ENCODE results near the gene CNTN4.

Gene CNTN4

DNA sequence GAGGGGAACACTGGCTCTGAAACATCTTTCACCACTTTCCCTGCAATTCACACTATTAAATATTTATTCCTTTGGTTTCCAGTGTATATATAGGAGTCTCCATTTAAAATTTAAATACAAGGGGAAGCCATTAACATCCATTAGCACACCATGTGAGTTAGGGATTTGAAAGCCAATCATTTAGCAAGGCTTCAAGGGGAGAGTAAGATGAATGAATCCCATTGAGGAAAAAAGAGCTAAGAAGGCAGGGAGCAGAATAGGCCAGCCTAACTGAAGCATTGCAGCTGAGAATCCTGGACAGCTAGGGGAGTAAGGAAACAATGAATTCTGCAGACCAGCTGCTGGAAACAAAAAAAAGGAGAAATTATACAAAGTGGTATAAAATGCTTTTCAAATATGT, 585.4 kb downstream of the CNTN4 start:
- no peak overlapping the region for H3K4me3 ChIP-seq (replicated peaks in 1 of 2; ENCODE audit: low read depth in 2 of 2, low read length in 2 of 2)
- TF ChIP-seq, protein P1, sequence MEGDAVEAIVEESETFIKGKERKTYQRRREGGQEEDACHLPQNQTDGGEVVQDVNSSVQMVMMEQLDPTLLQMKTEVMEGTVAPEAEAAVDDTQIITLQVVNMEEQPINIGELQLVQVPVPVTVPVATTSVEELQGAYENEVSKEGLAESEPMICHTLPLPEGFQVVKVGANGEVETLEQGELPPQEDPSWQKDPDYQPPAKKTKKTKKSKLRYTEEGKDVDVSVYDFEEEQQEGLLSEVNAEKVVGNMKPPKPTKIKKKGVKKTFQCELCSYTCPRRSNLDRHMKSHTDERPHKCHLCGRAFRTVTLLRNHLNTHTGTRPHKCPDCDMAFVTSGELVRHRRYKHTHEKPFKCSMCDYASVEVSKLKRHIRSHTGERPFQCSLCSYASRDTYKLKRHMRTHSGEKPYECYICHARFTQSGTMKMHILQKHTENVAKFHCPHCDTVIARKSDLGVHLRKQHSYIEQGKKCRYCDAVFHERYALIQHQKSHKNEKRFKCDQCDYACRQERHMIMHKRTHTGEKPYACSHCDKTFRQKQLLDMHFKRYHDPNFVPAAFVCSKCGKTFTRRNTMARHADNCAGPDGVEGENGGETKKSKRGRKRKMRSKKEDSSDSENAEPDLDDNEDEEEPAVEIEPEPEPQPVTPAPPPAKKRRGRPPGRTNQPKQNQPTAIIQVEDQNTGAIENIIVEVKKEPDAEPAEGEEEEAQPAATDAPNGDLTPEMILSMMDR (IDR thresholded peaks at IDR 0.05; ENCODE audit: low read depth, low read length): no peak
- DNase-seq (ENCODE audit: low read depth in 2 of 2): no peak

DNA sequence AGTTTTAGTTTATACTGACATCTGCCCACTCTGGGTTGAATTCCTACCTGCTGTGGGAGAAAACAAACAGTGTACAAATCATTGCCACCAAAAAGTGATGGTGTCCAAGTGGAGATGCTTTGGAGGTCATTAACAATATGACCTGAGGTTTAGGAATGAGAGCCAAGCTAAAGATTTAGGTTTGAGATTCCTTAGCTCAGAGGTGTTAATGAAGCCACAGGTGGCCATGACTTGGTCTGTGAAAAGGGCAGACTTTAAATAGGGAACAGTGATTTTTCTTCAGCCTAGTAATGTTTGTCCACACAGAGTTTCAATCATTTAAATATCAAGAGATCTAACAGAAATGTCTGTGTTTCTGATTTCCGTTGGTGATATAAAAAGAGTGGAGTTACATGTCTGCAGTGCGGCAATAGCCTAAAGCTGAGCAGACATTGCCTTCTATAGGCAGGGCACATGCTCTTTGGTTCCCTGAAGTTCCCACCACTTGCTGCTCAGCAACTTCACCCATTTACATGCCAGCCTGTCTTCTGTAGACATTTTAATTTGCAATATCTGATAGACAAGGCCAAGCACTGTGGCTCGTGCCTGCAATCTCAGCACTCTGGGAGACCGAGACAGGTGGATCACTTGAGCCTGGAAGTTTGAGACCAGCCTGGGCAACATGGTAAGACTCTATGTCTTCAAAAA, 588.3 kb downstream of the CNTN4 start:
- DNase-seq (ENCODE audit: low read depth in 2 of 2): no peak
- TF ChIP-seq, protein P1 (IDR thresholded peaks at IDR 0.05; ENCODE audit: low read depth, low read length): no peak
- no peak overlapping the region for H3K4me3 ChIP-seq (replicated peaks in 1 of 2; ENCODE audit: low read depth in 2 of 2, low read length in 2 of 2)

DNA sequence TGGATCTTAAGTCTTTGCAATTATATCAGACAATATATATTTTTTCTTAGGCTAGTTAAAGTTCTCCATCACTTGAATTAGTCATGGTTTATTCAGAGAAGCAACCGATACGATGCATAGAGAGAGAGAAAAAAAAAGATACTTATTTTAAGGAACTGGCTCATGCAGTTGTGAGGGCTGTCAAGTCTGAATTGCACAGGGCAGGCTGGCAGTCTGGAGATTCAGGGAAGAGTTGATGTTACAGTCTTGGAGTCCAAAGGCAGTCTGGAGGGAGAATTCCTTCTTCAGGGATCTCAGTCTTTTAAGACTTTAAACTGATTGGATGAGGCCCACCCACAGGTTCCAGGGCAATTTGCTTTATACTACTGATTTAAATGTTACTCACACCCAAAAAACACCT, 598.9 kb downstream of the CNTN4 start:
- TF ChIP-seq, protein P1 (IDR thresholded peaks at IDR 0.05; ENCODE audit: low read depth, low read length): no peak
- DNase-seq (ENCODE audit: low read depth in 2 of 2): no peak
- no peak overlapping the region for H3K4me3 ChIP-seq (replicated peaks in 1 of 2; ENCODE audit: low read depth in 2 of 2, low read length in 2 of 2)

- no peak overlapping the region for H3K4me3 ChIP-seq (replicated peaks in 1 of 2; ENCODE audit: low read depth in 2 of 2, low read length in 2 of 2)
- DNase-seq (ENCODE audit: low read depth in 2 of 2): no peak
- TF ChIP-seq, protein P1 (IDR thresholded peaks at IDR 0.05; ENCODE audit: low read depth, low read length): no peak
Observed at GRCh38 chr3:2701471-2701870, 602.8 kb downstream of the CNTN4 start.

- no peak for DNase-seq (ENCODE audit: low read depth in 2 of 2)
- H3K4me3 ChIP-seq (replicated peaks in 1 of 2; ENCODE audit: low read depth in 2 of 2, low read length in 2 of 2): no peak overlapping the region
- TF ChIP-seq, protein P1 (IDR thresholded peaks at IDR 0.05; ENCODE audit: low read depth, low read length): no peak
Observed at GRCh38 chr3:2706144-2706835, 607.6 kb downstream of the CNTN4 start.

DNA sequence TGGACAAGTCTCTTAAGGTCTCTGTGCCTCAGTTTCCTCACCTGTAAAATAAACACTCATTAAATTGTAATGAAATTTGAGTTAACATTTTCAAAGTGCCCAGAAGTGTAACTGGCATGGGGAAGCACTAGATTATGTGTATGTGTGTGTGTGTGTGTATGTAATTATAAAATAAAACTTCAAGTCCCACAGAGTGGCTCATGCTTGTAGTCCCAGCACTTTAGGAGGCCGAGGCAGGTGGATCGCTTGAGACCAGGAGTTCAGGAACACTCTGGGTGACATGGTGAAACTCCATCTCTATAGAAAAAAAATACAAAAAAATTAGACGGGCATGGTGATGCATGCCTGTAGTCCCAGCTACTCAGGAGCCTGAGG, 608.2 kb downstream of the CNTN4 start:
- no peak for DNase-seq (ENCODE audit: low read depth in 2 of 2)
- H3K4me3 ChIP-seq (replicated peaks in 1 of 2; ENCODE audit: low read depth in 2 of 2, low read length in 2 of 2): no peak overlapping the region
- TF ChIP-seq, protein P1 (IDR thresholded peaks at IDR 0.05; ENCODE audit: low read depth, low read length): no peak

Measured in cardiac fibroblast (primary cell).